Endodermal cell (in vitro differentiated cells): Measurements from ENCODE around the gene UNC13C. TPM values are rescaled to one million over a fixed set of nuclear protein-coding genes. Genes with fewer than 3 reads are reported as not detected.
A peak's percentile ranks its signal among the peaks of the same experiment; 100 is the strongest.

Source experiments
- DNase-seq: peaks from one replicate; pipeline ENCODE4 v3.0.0-alpha.2; 2017
- H3K27ac ChIP-seq: 2 replicates; pipeline ENCODE4 v1.5.1; 2013; ENCODE audit warnings: mild to moderate bottlenecking, low read depth, low read length, moderate library complexity
- H3K27me3 ChIP-seq: 2 replicates; pipeline ENCODE4 v1.6.1; 2013; ENCODE audit warnings: mild to moderate bottlenecking, low read length, moderate library complexity; ENCODE audit not compliant: insufficient read depth, control insufficient read depth, poor library complexity, severe bottlenecking
- H3K36me3 ChIP-seq: 2 replicates; pipeline ENCODE4 v1.7.0; 2013; ENCODE audit warnings: mild to moderate bottlenecking, low read length, moderate library complexity; ENCODE audit not compliant: control insufficient read depth, insufficient read depth
- H3K4me1 ChIP-seq: one replicate; pipeline ENCODE4 v1.7.0; 2013; ENCODE audit warnings: low read length; ENCODE audit not compliant: control insufficient read depth, insufficient read depth
- H3K4me3 ChIP-seq: 2 replicates; pipeline ENCODE4 v1.5.1; 2013; ENCODE audit warnings: mild to moderate bottlenecking, low read length, moderate library complexity
- H3K9ac ChIP-seq: 2 replicates; pipeline ENCODE4 v1.6.1; 2013; ENCODE audit warnings: mild to moderate bottlenecking, low read length, moderate library complexity; ENCODE audit not compliant: poor library complexity, severe bottlenecking; ENCODE audit errors: extremely low read depth
- H3K9me3 ChIP-seq: 2 replicates; pipeline ENCODE4 v1.6.1; 2013; ENCODE audit warnings: mild to moderate bottlenecking, low read length, moderate library complexity; ENCODE audit not compliant: control insufficient read depth
- H3K27ac Mint-ChIP-seq: 2 replicates; pipeline ENCODE4 v1.8.0; 2020; ENCODE audit warnings: mixed read lengths
- H3K27me3 Mint-ChIP-seq: 2 replicates; pipeline ENCODE4 v1.8.0; 2021; ENCODE audit warnings: mild to moderate bottlenecking, mixed read lengths; ENCODE audit not compliant: insufficient read depth
- H3K36me3 Mint-ChIP-seq: 2 replicates; pipeline ENCODE4 v1.8.0; 2020; ENCODE audit warnings: low read depth, mixed read lengths
- H3K4me1 Mint-ChIP-seq: 2 replicates; pipeline ENCODE4 v1.8.0; 2020; ENCODE audit warnings: mixed read lengths
- H3K4me3 Mint-ChIP-seq: 2 replicates; pipeline ENCODE4 v1.8.0; 2020; ENCODE audit warnings: mild to moderate bottlenecking, moderate library complexity, mixed read lengths
- H3K9me3 Mint-ChIP-seq: 2 replicates; pipeline ENCODE4 v1.8.0; 2020; ENCODE audit warnings: mild to moderate bottlenecking, mixed read lengths
- CTCF ChIP-seq: fragments of 200-600 bp; sonication (generic); conservative IDR thresholded peaks from 2 replicates; pipeline ENCODE4 v1.5.0; 2021; ENCODE audit warnings: antibody characterized with exemption, mild to moderate bottlenecking
- WGBS, 2 experiments: methylation state at CpG; one replicate each; pipeline versions ENCODE4 v1.1.5 to v1.1.7; 2013; ENCODE audit warnings: missing lambda C conversion rate in 2 of 2, mixed read lengths in 1 of 2; ENCODE audit not compliant: insufficient coverage in 1 of 2, insufficient read length in 1 of 2; 5-methylcytosine and 5-hydroxymethylcytosine counted together
- total RNA-seq, 2 donors: library from RNA; stranded (reverse); fragmentation: NEBNext Ultra II Directional in 1 of 2; extraction: Animal tissue kit (Norgen Biotek cat#: 25700) in 1 of 2; gene quantifications; 2 replicates in 1 of 2; 3 replicates in 1 of 2; pipeline ENCODE4 v1.2.1, GENCODE V29; 2021

UNC13C gene
- total RNA-seq, 2 donors from 2014 or later, result 7.2 to 19.9 TPM

GRCh38 chr15:54502416-54503075 lies 524.3 kb downstream of the UNC13C start:
- no peaks in the 10 kb centered on the region for H3K36me3 Mint-ChIP-seq
- H3K27ac Mint-ChIP-seq, result no peak overlapping the region
- no peaks in the 10 kb centered on the region for H3K9me3 Mint-ChIP-seq
- peaks cover 3% of the 10 kb centered on the region for H3K4me1 Mint-ChIP-seq
- no peak overlapping the region for H3K4me3 ChIP-seq
- 93 to 95% methylated on average over 2 to 5 of the region's 5 CpGs for WGBS, 2 experiments
- no peak for DNase-seq
- H3K9ac ChIP-seq, result no peak overlapping the region
- no peak overlapping the region for H3K27ac ChIP-seq
- no peaks in the 10 kb centered on the region for H3K27me3 Mint-ChIP-seq
- no peaks in the 10 kb centered on the region for H3K9me3 ChIP-seq
- TF ChIP-seq CTCF, result no peak
- no peaks in the 10 kb centered on the region for H3K27me3 ChIP-seq
- no peaks in the 10 kb centered on the region for H3K36me3 ChIP-seq
- no peaks in the 10 kb centered on the region for H3K4me1 ChIP-seq
- no peak overlapping the region for H3K4me3 Mint-ChIP-seq

GRCh38 chr15:54504695-54505094 lies 526.5 kb downstream of the UNC13C start:
- Histone ChIP-seq H3K9ac (no peak overlapping the region), H3K36me3 (no peaks in the 10 kb centered on the region), H3K27ac (no peak overlapping the region), H3K9me3 (no peaks in the 10 kb centered on the region), H3K4me3 (no peak overlapping the region), H3K4me1 (no peaks in the 10 kb centered on the region), H3K27me3 (no peaks in the 10 kb centered on the region)
- WGBS, 2 experiments, result 92% methylated on average over 1 of the region's 1 CpG
- TF ChIP-seq CTCF, result no peak
- Mint-ChIP-seq H3K4me3 (no peak overlapping the region), H3K27me3 (no peaks in the 10 kb centered on the region), H3K4me1 (peaks cover 3% of the 10 kb centered on the region), H3K36me3 (no peaks in the 10 kb centered on the region), H3K9me3 (no peaks in the 10 kb centered on the region), H3K27ac (no peak overlapping the region)
- no peak for DNase-seq

- no peak for TF ChIP-seq CTCF
- no peak overlapping the region for H3K27ac Mint-ChIP-seq
- H3K36me3 Mint-ChIP-seq, result no peaks in the 10 kb centered on the region
- Histone ChIP-seq H3K9ac (peak overlapping the region; percentile 3), H3K9me3 (no peaks in the 10 kb centered on the region), H3K4me1 (no peaks in the 10 kb centered on the region), H3K4me3 (no peak overlapping the region), H3K27ac (no peak overlapping the region), H3K27me3 (no peaks in the 10 kb centered on the region), H3K36me3 (no peaks in the 10 kb centered on the region)
- DNase-seq, result no peak
- no peak overlapping the region for H3K4me3 Mint-ChIP-seq
- H3K4me1 Mint-ChIP-seq, result peaks cover 3% of the 10 kb centered on the region
- no peaks in the 10 kb centered on the region for H3K27me3 Mint-ChIP-seq
- H3K9me3 Mint-ChIP-seq, result no peaks in the 10 kb centered on the region
These were observed 528.8 kb downstream of the UNC13C start for GRCh38 chr15:54506977-54507524.
